ENCODE results near the gene SORBS2.

- TF ChIP-seq ZFP30 (CRISPR knock-in tag; IDR thresholded peaks at IDR 0.05), result no peak
- TF ChIP-seq, protein P1, sequence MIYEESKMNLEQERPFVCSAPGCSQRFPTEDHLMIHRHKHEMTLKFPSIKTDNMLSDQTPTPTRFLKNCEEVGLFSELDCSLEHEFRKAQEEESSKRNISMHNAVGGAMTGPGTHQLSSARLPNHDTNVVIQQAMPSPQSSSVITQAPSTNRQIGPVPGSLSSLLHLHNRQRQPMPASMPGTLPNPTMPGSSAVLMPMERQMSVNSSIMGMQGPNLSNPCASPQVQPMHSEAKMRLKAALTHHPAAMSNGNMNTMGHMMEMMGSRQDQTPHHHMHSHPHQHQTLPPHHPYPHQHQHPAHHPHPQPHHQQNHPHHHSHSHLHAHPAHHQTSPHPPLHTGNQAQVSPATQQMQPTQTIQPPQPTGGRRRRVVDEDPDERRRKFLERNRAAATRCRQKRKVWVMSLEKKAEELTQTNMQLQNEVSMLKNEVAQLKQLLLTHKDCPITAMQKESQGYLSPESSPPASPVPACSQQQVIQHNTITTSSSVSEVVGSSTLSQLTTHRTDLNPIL (CRISPR knock-in tag; IDR thresholded peaks at IDR 0.05; ENCODE audit: low read depth), result no peak
- TF ChIP-seq RARB (CRISPR knock-in tag; IDR thresholded peaks at IDR 0.05), result no peak
- TF ChIP-seq ARNTL (CRISPR knock-in tag; IDR thresholded peaks at IDR 0.05; ENCODE audit: borderline replicate concordance, low read depth), result no peak
- TF ChIP-seq CSDC2 (CRISPR knock-in tag; IDR thresholded peaks at IDR 0.05), result no peak
These were observed 142.7 kb downstream of the SORBS2 start for GRCh38 chr4:185669288-185669687.

Measured in SK-N-SH treated with all-trans-retinoic acid at 6 μM for 48 hours (cell line).